ENCODE data around the gene C14orf180.
"Not testable (repeated sequence)": the region's sequence is repeated elsewhere in the genome, so short reads cannot be mapped to it uniquely, and the experiment has no call there.

C14orf180 gene

DNA sequence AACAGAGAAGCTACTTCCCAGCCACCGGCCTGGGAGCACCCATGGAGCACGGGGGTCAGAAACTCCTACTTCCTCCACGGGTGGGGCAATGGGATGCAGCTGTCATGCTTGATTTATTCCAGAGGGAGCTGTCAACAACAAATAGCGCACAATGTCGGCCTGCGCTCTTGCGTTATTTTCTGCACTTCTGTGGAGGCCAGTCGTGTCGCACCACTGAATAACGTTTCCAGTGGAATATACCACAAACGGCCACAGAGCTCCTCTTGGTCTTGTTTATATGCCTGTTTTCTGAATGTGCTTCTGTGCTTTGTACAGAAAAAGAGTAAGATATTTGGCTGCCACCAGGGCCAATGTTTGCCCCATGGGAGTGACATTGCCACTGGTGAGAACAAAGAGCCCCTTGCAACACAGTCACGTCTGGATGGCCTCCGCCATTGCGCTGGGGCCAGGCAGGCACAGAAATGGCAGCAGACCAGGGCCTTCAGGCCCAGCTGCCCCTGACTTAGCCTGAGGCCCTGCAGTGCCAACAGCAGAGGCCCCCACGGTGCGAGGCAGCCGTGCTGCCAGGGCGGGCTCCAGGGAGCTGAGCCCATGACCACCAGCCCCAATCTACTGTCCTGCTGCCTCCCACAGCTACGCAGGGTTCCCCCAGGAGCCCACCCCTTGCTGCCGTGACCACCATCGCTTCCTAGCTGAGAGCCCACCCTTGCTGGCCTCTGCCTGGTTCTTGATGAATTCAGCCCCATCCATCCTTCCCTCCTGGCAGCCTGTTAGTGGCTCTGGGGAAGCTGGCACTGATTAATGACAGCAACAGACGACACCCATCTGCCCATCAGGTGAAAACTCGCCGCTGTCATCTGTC is 53.9 kb downstream of the C14orf180 start:
- DNase-seq = no peak

DNA sequence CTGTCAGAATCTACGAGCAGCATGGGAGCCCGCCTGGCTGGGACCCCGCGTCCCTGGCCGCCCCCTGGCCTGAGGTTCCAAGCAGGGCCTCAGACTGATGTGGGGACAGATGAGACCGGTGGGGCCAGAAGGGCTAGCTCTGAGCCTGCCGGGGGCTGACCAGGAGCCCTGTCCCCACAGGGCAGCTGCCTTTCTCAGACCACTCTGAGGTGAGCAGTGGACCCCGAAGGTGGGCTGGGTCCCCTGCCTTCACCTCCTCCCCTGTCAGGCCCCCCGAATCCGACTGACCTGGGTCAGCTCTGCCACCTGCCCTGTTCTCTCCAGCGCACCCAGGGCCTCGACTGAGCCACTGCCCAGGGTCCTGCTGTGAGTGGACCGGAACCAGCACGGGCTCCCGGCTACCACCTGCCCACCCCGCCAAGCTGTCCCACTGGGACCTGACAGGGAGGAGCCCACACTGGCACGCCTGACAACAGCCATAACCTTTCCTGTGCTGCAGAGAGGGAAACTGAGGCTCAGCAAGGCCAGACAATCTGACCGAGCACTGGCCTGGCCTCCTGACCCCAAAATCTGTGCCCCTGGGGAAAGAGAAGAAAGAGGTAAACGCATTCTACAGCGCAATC is 54.7 kb downstream of the C14orf180 start:
- DNase-seq = no peak

DNA sequence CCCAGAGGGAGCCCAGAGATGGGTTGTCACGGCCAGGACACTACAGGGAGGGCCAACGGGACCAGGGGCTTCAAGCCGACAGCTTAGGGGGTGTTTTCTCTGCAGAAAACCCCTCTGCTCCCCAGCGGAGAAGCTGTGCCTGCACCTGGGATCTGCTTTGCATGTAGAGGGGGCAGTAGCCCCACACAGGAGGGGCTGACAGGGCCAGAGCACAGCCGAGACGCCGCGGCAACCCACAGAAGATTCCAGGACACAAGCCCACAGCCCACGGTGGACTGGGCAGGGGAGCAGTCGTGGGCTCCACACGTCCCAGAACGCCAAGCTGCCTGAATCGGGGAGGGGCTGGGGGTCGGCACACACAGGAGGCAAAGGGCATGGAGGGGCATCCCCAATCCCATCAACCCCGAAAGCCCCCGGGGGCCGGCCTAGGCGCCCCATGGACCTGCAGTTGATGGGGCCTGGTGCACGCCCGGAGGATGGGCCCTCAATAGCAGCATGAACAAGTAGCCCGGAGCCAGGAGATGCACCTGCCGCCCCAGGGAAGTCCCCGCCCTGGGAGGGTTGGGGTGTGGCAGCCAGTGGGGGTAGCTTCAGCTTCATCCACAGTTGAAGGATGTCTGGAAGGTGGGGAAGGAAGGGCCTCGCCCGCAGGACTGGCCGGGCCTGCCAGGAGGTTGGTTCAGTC is 55.5 kb downstream of the C14orf180 start:
- no peak for DNase-seq

DNA sequence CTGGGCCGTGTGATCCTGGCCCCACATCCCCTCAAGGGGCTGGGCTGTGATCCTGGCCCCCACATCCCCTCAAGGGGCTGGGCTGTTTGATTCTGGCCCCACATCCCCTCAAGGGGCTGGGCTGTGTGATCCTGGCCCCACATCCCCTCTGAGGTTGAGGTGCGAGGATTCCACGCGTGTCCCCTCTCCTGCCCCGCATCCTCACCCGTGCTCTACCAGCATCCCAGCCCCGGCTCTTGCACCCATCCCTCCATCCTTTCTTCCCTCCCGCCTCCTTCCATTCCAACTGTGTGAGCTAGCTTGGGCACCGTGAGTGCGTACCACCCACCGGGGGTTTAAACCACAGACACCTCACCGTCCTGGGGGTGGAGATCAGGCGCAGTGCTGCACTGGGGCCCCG is 56.2 kb downstream of the C14orf180 start:
- no peak for DNase-seq

DNA sequence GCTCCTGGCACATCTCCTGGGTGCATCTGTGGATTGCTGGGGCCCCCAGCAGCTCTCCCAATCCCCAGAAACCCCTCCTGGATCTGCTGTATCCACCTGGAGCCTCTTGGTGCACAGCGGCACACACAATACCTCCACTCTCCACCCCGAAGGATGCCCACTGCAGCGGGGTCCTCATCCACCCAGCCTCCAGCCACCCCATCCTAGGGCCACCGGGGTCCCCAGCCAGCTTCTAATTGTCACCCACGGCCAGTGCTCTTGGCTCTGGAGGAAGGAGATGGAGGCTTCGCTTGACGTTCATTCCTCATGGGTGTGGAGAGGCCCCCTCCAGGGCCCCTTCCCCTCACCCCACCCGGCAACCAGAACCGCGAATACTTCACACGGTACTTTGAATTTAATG is 56.6 kb downstream of the C14orf180 start:
- no peak for DNase-seq

DNA sequence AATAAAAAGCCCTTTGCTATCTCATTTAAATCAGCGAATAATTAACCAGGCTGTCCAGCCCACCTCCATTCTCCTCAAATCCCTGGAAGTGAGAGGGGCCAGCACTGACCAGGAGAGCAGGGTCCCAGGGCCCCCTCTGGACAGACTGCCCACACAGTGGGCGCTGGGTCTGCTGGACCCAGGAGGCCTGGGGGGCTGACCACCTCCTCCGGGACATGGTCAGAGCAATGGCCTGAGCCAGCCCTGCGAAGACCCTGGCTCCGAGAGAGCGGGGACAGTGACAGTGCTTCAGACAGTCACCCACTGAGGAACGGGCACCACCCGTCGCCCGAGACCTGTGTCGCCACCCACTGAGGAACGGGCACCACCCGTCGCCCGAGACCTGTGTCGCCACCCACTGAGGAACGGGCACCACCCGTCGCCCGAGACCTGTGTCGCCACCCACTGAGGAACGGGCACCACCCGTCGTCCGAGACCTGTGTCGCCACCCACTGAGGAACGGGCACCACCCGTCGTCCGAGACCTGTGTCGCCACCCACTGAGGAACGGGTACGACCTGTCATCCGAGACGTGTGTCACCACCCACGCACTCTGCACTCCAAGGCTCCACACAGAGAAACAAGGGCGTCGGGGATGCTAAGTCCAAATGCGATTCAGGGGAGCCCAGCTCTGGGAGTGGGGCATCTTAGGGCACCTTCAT is 57.4 kb downstream of the C14orf180 start:
- not testable (repeated sequence) for DNase-seq

DNA sequence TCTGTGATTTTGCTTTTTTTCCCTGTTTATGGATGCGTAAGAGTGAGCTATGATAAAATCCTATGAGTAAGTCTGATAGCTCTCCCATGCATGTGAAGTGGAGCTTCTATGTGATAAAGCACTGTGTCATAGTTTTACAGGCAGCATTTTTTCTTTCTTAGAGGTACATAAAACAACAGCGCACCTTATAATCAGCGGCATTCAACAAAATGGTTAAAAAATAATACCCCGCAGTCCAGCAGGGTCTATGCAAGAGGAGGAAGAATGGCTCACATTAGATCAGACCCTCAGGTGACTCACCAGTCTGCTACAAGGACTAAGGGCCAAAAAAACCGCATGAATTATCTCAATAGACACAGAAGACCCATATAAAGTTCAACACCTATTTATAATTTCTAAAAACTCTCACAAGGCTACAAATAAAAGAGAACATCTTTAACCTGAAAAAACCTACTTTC is 58.0 kb downstream of the C14orf180 start:
- no peak for DNase-seq

DNA sequence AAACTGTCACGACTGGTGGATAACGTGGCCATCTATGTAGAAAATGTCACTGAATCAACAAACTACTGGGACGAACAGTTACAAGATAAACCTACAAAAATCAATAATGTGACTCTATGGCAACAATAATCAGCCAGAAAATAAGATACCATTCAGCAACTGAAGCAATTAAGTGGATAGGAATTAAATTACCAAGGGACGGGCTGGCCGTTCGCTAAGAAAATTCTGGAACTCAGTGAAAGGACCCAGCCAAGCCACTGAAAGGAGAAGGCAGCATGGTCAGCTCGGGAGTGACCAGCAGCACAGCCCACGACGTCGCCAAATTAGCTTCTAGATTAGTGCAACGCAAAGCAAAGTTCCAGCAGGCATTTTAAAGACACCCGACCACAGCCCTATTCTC is 58.6 kb downstream of the C14orf180 start:
- no peak for DNase-seq

DNA sequence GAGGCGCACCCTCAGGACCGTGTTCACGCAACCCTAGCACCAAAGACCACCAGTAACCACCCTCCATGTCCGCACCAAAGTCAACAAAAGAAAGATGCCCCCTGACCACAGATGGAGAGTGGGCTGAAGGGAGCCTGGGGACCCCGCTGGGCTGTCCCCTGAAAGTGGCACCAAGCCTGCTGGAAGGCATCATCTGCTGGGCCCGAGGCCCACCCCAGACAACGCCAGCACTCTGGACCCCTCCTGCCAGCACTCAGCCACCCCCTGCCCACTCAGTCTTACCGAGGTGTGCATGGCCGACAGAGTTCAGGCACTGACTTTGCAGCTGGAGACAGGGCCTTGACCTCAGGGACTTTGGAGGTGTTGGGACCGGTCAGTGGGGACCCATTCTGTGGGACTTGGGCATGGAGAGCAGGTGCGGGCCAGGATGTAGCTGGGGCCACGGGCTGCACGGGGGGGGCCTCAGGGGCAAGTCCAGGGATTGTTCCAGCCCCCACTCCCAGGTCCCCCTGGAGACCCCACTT is 59.4 kb downstream of the C14orf180 start:
- no peak for DNase-seq

DNA sequence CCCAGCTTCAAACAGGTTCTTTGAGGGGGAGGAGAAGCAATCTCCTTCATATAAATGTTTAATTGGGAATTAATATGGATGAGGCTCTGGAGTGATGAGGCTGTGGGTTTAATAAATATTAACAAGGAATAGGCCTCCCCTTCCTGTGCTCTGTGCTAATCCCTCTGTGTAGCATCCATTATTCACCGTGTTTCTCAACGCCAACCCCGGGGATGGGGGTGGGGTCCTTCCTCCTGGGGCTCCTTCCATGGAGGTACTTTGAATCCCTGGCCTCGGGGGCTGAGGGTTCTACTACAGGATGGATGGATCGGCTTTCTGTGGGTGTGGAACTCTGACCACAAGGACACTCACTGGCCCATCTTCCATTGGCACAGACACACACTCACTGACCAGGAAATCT is 59.9 kb downstream of the C14orf180 start:
- no peak for DNase-seq

Measured in NCI-H2081 (cell line).